ENCODE data around the gene EML6.

The EML6 gene

GRCh38 chr2:54714996-54715395 is 8.5 kb upstream of the EML6 start:
- H3K9ac ChIP-seq (ENCODE audit: low read depth, low read length, poor library complexity, severe bottlenecking), result no peak overlapping the region
- no peaks in the 10 kb centered on the region for H3K4me1 ChIP-seq (ENCODE audit: insufficient read depth, low read length, poor library complexity, severe bottlenecking)
- H3K9me3 ChIP-seq (ENCODE audit: insufficient read depth, low read depth, low read length), result no peaks in the 10 kb centered on the region
- no peaks in the 10 kb centered on the region for H3K36me3 ChIP-seq (ENCODE audit: insufficient read depth, low read length)
- no peaks in the 10 kb centered on the region for H4K20me1 ChIP-seq (ENCODE audit: insufficient read depth, low read length, poor library complexity, severe bottlenecking)
- no peak overlapping the region for H3K4me3 ChIP-seq (ENCODE audit: low read length, poor library complexity, severe bottlenecking)
- H3K4me2 ChIP-seq (ENCODE audit: low read depth, low read length, poor library complexity, severe bottlenecking), result no peak overlapping the region
- no peak for TF ChIP-seq EZH2phosphoT487 (IDR thresholded peaks at IDR 0.05; ENCODE audit: borderline replicate concordance)
- TF ChIP-seq CTCF (conservative IDR thresholded peaks at IDR 0.05; ENCODE audit: low read length), result no peak
- H3K27me3 ChIP-seq (ENCODE audit: insufficient read depth, low read length, poor library complexity, severe bottlenecking), result peaks cover 28% of the 10 kb centered on the region
- H3K79me2 ChIP-seq (ENCODE audit: insufficient read depth, low read length), result no peaks in the 10 kb centered on the region
- H3F3A ChIP-seq (ENCODE audit: low read depth), result no peaks in the 10 kb centered on the region
- no peak overlapping the region for H2AFZ ChIP-seq (ENCODE audit: low read length)
- no peaks in the 10 kb centered on the region for H3K9me2 ChIP-seq (replicated peaks; ENCODE audit: low read depth, low read length)

- H3K9me2 ChIP-seq (replicated peaks; ENCODE audit: low read depth, low read length), result no peaks in the 10 kb centered on the region
- no peaks in the 10 kb centered on the region for H3K4me1 ChIP-seq (ENCODE audit: insufficient read depth, low read length, poor library complexity, severe bottlenecking)
- H3K4me3 ChIP-seq (ENCODE audit: low read length, poor library complexity, severe bottlenecking), result no peak overlapping the region
- H3K36me3 ChIP-seq (ENCODE audit: insufficient read depth, low read length), result no peaks in the 10 kb centered on the region
- H2AFZ ChIP-seq (ENCODE audit: low read length), result no peak overlapping the region
- H4K20me1 ChIP-seq (ENCODE audit: insufficient read depth, low read length, poor library complexity, severe bottlenecking), result no peaks in the 10 kb centered on the region
- H3K4me2 ChIP-seq (ENCODE audit: low read depth, low read length, poor library complexity, severe bottlenecking), result no peak overlapping the region
- no peaks in the 10 kb centered on the region for H3F3A ChIP-seq (ENCODE audit: low read depth)
- no peak for TF ChIP-seq CTCF (conservative IDR thresholded peaks at IDR 0.05; ENCODE audit: low read length)
- TF ChIP-seq EZH2phosphoT487 (IDR thresholded peaks at IDR 0.05; ENCODE audit: borderline replicate concordance), result no peak
- H3K79me2 ChIP-seq (ENCODE audit: insufficient read depth, low read length), result no peaks in the 10 kb centered on the region
- no peak overlapping the region for H3K9ac ChIP-seq (ENCODE audit: low read depth, low read length, poor library complexity, severe bottlenecking)
- H3K27me3 ChIP-seq (ENCODE audit: insufficient read depth, low read length, poor library complexity, severe bottlenecking), result peaks cover 28% of the 10 kb centered on the region
- no peaks in the 10 kb centered on the region for H3K9me3 ChIP-seq (ENCODE audit: insufficient read depth, low read depth, low read length)
These were observed 7.1 kb upstream of the EML6 start for GRCh38 chr2:54716375-54716774.

- no peak overlapping the region for H3K9ac ChIP-seq (ENCODE audit: low read depth, low read length, poor library complexity, severe bottlenecking)
- H3K9me2 ChIP-seq (replicated peaks; ENCODE audit: low read depth, low read length), result no peaks in the 10 kb centered on the region
- peaks cover 15% of the 10 kb centered on the region for H3K4me1 ChIP-seq (ENCODE audit: insufficient read depth, low read length, poor library complexity, severe bottlenecking)
- H3K9me3 ChIP-seq (ENCODE audit: insufficient read depth, low read depth, low read length), result no peaks in the 10 kb centered on the region
- no peak overlapping the region for H3K4me3 ChIP-seq (ENCODE audit: low read length, poor library complexity, severe bottlenecking)
- H4K20me1 ChIP-seq (ENCODE audit: insufficient read depth, low read length, poor library complexity, severe bottlenecking), result no peaks in the 10 kb centered on the region
- H3F3A ChIP-seq (ENCODE audit: low read depth), result no peaks in the 10 kb centered on the region
- no peak overlapping the region for H2AFZ ChIP-seq (ENCODE audit: low read length)
- no peaks in the 10 kb centered on the region for H3K36me3 ChIP-seq (ENCODE audit: insufficient read depth, low read length)
- TF ChIP-seq CTCF (conservative IDR thresholded peaks at IDR 0.05; ENCODE audit: low read length), result no peak
- no peak for TF ChIP-seq EZH2phosphoT487 (IDR thresholded peaks at IDR 0.05; ENCODE audit: borderline replicate concordance)
- H3K4me2 ChIP-seq (ENCODE audit: low read depth, low read length, poor library complexity, severe bottlenecking), result no peak overlapping the region
- peaks cover 41% of the 10 kb centered on the region for H3K27me3 ChIP-seq (ENCODE audit: insufficient read depth, low read length, poor library complexity, severe bottlenecking)
- H3K79me2 ChIP-seq (ENCODE audit: insufficient read depth, low read length), result no peaks in the 10 kb centered on the region
These were observed 2.9 kb upstream of the EML6 start for GRCh38 chr2:54720563-54720962.
